DOHH2 (cell line): Measurements from ENCODE around the gene RBFOX2.

Source experiments
- H3F3A ChIP-seq: fragments of 200-600 bp; sonication (generic), shearing (Covaris generic); 2 replicates; pipeline ENCODE4 v1.6.0; 2016; ENCODE audit warnings: antibody characterized with exemption, mild to moderate bottlenecking; ENCODE audit not compliant: control insufficient read depth, insufficient read depth
- H3K27ac ChIP-seq: fragments of 200-600 bp; sonication (generic); 2 replicates; pipeline ENCODE4 v1.5.1; 2014; ENCODE audit warnings: low read depth, mild to moderate bottlenecking, low read length, moderate library complexity
- H3K27me3 ChIP-seq: fragments of 200-600 bp; sonication (generic); 2 replicates; pipeline ENCODE4 v1.6.1; 2014; ENCODE audit warnings: mild to moderate bottlenecking, low read length, mixed read lengths; ENCODE audit not compliant: control insufficient read depth
- H3K36me3 ChIP-seq: fragments of 200-600 bp; sonication (generic); 2 replicates; pipeline ENCODE4 v1.6.1; 2014; ENCODE audit warnings: mild to moderate bottlenecking, low read length, moderate library complexity, mixed read lengths; ENCODE audit not compliant: control insufficient read depth
- H3K4me1 ChIP-seq: fragments of 200-600 bp; sonication (generic); 2 replicates; pipeline ENCODE4 v1.6.1; 2014; ENCODE audit warnings: mild to moderate bottlenecking, low read length, mixed read lengths; ENCODE audit not compliant: control insufficient read depth
- H3K4me2 ChIP-seq: fragments of 200-600 bp; sonication (generic); 2 replicates; pipeline ENCODE4 v1.6.0; 2014; ENCODE audit warnings: mild to moderate bottlenecking, low read length, moderate library complexity
- H3K4me3 ChIP-seq: fragments of 200-600 bp; sonication (generic); 2 replicates; pipeline ENCODE4 v1.5.1; 2014; ENCODE audit warnings: mild to moderate bottlenecking, low read length, mixed read lengths
- H3K79me2 ChIP-seq: fragments of 200-600 bp; sonication (generic); 2 replicates; pipeline ENCODE4 v1.6.1; 2014; ENCODE audit warnings: mild to moderate bottlenecking, low read length, mixed read lengths; ENCODE audit not compliant: control insufficient read depth
- H3K9me2 ChIP-seq: fragments of 200-600 bp; sonication (generic); replicated peaks from 2 replicates; pipeline ENCODE4 v1.6.1; 2014; ENCODE audit warnings: mild to moderate bottlenecking, low read length, mixed read lengths; ENCODE audit not compliant: control insufficient read depth
- H3K9me3 ChIP-seq: fragments of 200-600 bp; sonication (generic); 2 replicates; pipeline ENCODE4 v1.6.1; 2014; ENCODE audit warnings: antibody characterized with exemption, low read length, mixed read lengths; ENCODE audit not compliant: control insufficient read depth, insufficient read depth
- H4K20me1 ChIP-seq: fragments of 200-600 bp; sonication (generic); 2 replicates; pipeline ENCODE4 v1.6.0; 2014; ENCODE audit warnings: low read depth, mild to moderate bottlenecking, antibody characterized with exemption, low read length, moderate library complexity; ENCODE audit not compliant: control insufficient read depth, insufficient read depth
- CTCF ChIP-seq: fragments of 200-600 bp; sonication (generic); IDR thresholded peaks from one replicate; pipeline ENCODE4 v1.5.1; 2014; ENCODE audit warnings: antibody characterized with exemption, mild to moderate bottlenecking, low read depth, low read length; ENCODE audit not compliant: poor library complexity, severe bottlenecking
- EZH2phosphoT487 ChIP-seq: fragments of 200-600 bp; sonication (generic); IDR thresholded peaks from 2 replicates; pipeline ENCODE4 v1.6.1; 2017; ENCODE audit warnings: borderline replicate concordance, mild to moderate bottlenecking, antibody characterized with exemption, low read length, moderate library complexity, mixed read lengths

RBFOX2 gene

DNA sequence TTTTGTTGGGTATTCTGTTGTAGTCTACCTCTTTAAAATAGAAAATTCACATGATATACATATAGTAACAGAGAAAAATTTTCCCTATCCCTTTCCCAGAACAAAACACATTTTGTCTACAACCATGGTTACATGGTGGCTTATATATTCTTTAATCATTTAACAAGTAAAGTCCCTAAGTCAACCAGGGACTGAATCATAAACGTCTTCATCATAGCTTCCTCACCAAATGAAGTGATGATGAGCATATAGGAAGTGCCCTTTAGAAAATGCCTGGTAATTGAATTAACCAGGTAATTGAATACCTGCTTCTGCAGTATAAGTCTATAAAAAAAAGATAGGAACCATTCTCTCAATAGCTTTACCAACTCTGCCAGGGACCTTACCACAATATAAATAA is 209.7 kb downstream of the RBFOX2 start:
- no peaks in the 10 kb centered on the region for H4K20me1 ChIP-seq
- H3K4me1 ChIP-seq, result peaks cover 26% of the 10 kb centered on the region
- no peaks in the 10 kb centered on the region for H3K9me3 ChIP-seq
- no peaks in the 10 kb centered on the region; the same call in 1 of the 2 replicates for H3K36me3 ChIP-seq
- no peaks in the 10 kb centered on the region for H3K27me3 ChIP-seq
- no peaks in the 10 kb centered on the region for H3K9me2 ChIP-seq
- no peak for TF ChIP-seq EZH2phosphoT487
- no peak for TF ChIP-seq CTCF
- no peak overlapping the region for H3K4me2 ChIP-seq
- peaks cover 50% of the 10 kb centered on the region for H3K79me2 ChIP-seq
- no peak overlapping the region for H3K27ac ChIP-seq
- no peaks in the 10 kb centered on the region for H3F3A ChIP-seq
- H3K4me3 ChIP-seq, result no peak overlapping the region

- Histone ChIP-seq H3K27me3 (no peaks in the 10 kb centered on the region), H3K27ac (no peak overlapping the region), H3K9me3 (no peaks in the 10 kb centered on the region), H3K4me3 (no peak overlapping the region), H3K9me2 (no peaks in the 10 kb centered on the region), H4K20me1 (no peaks in the 10 kb centered on the region), H3K79me2 (peaks cover 26% of the 10 kb centered on the region), H3K36me3 (peaks cover 22% of the 10 kb centered on the region), H3K4me1 (peaks cover 24% of the 10 kb centered on the region), H3F3A (peaks cover under 1% of the 10 kb centered on the region; the same call in 1 of the 2 replicates), H3K4me2 (no peak overlapping the region)
- no peak for TF ChIP-seq EZH2phosphoT487
- no peak for TF ChIP-seq CTCF
These were observed 216.0 kb downstream of the RBFOX2 start for GRCh38 chr22:35812600-35812999.

GRCh38 chr22:35811670-35812069 is 217.0 kb downstream of the RBFOX2 start:
- H3F3A ChIP-seq, result peaks cover 4% of the 10 kb centered on the region; the same call in 1 of the 2 replicates
- no peak overlapping the region for H3K4me2 ChIP-seq
- H3K4me3 ChIP-seq, result no peak overlapping the region
- no peak overlapping the region for H3K27ac ChIP-seq
- H3K9me3 ChIP-seq, result no peaks in the 10 kb centered on the region
- peaks cover 22% of the 10 kb centered on the region for H3K36me3 ChIP-seq
- peaks cover 19% of the 10 kb centered on the region for H3K4me1 ChIP-seq
- H3K9me2 ChIP-seq, result no peaks in the 10 kb centered on the region
- H3K27me3 ChIP-seq, result no peaks in the 10 kb centered on the region
- no peaks in the 10 kb centered on the region for H4K20me1 ChIP-seq
- TF ChIP-seq EZH2phosphoT487, result no peak
- no peak for TF ChIP-seq CTCF
- peaks cover 24% of the 10 kb centered on the region for H3K79me2 ChIP-seq
